ENCODE results near the gene SIDT1.
A peak's percentile ranks its signal among the peaks of the same experiment; 100 is the strongest.

SIDT1 gene

DNA sequence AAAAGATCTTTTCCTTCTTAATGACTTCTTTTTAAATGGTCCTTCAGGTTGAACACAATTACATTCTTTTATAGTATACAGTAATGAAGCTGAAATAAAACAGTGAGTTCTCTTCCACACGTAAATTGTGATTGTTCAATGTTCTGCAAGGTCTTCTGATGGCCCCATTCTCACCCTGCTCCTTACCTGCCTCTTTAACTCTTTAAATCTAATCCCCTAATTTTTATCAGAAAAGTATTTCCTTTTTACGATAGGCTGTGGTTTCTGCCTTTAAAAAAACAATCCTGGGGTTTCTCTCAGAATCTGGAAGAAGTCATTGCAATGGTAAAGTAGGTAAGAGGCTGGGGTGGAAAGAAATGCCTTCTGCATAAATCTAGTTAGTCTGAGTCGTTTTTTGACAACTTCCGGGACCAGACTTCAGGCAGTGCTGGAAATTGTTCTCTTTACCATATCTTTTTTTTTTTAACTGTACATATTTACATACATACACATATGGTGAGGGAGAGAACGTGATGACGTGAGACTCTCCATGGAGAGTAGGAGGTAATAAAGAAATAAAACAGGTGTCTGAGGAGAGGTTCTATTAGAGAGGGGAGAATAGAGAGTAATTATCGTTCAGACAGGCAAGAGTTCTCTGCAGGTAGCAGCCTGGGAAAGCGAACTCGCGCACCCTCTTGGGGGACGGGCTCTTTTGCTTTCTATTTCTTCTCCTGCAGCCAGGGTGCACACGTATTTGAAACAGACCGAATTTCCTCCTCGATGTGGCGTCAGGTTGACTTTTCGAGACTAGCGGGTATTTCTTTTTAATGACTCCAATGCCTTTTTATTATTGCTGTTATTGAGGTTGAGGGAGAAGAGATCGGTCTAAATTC, at the start of gene SIDT1:
Gene SIDT1, plus strand, starts transcription at position 730 of the 872 bp plus-strand sequence. CDS start 467 bp downstream, outside the sequence.
- peak; percentile 36 for DNase-seq (ENCODE audit: low read depth)

DNA sequence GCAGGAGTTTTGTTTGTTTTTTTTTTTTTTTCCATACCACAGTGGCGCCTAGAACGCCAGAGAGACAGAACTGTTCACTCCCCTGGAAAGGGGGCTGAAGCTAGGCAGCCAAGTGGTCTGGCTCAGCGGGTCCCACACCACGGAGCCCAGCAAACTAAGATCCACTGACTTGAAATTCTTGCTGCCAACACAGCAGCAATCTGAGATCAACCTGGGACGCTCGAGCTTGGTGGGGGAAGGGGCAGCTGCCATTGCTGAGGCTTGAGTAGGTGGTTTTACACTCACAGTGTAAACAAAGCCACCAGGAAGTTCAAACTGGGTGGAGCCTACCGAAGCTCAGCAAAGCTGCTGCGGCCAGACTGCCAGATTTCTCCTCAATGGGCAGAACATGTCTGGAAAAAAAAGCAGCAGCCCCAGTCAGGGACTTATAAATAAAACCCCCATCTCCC, 47.2 kb upstream of the SIDT1 start:
- DNase-seq (ENCODE audit: low read depth) = peak; percentile 1

DNA sequence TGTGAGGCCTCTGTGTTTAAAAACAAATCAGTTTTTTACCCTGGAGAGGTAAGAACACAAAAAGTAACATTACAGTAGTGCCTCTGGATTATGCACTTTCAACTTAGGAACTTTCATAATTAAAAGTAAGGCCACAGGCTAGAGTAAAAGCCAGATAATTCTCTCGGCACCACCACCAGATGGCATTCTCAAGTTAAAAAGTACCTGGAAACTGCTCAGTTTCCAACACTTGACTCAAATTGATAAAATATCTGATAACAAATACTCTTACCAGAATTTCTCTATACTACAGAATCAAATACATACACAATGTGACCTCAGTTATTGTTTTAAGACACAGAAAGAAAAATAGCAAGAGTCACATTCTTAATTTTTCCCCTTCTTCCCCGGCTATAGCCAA, 37.3 kb upstream of the SIDT1 start:
- DNase-seq (ENCODE audit: low read depth) = no peak

DNA sequence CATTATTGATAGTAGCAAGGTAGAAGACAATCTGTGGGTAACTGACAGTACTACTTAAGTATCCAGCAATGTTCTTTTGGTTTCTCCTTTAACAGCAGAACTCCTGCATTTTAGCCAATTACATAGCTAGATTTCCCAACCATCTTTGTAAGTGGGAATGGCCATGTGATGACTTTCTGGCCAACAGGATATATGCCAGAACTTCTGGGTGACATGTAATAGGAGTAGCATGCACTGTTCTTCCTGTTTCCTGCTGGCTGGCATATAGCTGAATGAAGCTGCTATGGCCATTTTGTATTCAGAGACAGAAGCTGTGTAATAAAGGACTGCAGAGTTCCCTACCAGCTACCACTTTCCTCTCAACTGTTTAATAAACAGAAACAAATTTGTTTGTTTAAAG, 35.4 kb upstream of the SIDT1 start:
- no peak for DNase-seq (ENCODE audit: low read depth)

DNA sequence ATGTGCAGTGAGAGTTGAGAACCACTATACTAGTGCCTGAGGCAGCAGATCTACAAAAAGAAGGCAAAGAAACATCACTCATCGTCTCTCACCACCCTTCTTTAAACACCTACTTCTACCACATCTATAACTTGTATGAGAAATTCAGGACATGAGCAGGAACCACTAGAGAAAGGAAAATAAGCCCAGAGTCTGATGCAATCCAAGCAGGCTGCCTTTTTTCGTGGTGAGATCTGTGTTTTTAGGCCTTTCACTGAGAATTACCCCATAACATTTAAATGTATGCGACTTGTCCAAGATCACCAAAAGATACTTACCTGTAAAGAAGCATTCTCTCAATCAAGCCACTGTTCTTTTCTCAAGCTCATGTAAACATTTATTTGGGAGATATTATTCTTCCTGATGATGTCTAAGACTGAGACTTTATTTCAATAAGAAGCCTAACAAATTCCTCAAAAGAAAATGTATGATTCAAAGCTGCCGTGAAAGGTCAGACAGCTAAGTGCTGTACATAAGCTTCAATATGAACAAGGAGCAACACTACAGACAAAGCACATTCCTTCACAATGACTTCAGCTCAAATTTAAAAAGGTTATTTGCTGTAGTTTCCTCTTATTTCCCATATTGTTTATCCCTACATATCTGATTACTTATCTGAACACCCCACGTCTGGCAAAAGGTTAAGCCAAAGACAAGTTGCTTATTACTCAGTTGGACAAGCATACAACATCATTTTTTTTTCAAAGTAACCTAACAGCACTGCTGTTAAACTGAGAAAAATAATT, 33.9 kb upstream of the SIDT1 start:
- no peak for DNase-seq (ENCODE audit: low read depth)

DNA sequence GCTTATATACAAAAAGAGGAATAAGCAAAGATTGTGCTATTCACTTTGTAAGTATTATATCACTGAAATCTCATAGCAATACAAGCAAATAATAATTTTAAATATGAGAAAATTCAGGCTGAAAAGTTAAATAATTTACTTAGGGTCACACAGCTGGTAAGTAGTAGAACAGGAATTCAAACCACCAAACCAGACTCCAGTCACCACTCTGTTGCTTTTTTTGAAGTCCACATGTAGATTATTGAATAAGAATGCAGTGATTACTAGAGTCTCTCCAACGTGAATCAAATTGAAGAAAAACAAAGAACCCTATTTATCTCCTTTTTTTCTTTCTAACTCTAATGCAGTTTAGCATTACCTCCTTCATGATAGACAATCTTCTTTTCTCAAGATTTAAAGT, 33.3 kb upstream of the SIDT1 start:
- no peak for DNase-seq (ENCODE audit: low read depth)

DNA sequence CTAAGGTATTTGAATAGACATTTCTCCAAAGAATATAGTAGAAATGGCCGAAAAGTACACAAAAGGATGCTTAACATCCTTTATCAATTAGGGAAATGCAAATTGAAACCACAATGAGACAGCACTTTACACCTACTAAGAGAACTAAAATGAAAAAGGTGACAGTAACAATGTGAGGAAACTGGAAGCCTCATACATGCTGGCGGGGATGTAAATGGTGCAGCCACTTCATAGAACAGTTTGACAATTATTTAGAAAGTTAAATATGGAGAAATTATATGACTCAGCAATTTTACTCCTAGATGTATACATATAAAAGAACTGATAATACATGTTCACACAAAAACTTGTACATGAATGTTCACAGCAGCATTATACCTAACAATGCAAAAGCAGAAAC, 30.8 kb upstream of the SIDT1 start:
- DNase-seq (ENCODE audit: low read depth) = no peak

DNA sequence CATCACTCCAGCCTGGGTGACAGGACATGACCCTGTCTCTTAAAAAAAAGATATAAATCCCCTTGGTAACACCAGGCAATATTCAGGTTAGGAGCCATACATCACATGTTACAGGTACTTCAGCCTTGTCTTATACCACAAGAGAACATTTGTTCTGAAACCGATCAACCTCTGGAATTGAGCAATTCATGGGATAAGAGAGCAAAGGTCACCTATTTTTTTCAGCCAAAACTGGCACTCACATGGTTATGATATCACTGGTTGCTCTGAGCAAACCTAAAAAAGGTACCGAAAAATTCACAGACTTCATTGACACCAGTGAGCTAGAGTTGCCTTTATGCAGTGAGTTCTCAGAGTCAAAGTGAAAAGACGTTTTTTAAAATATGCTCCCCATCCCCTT, 26.5 kb upstream of the SIDT1 start:
- DNase-seq (ENCODE audit: low read depth) = no peak

DNA sequence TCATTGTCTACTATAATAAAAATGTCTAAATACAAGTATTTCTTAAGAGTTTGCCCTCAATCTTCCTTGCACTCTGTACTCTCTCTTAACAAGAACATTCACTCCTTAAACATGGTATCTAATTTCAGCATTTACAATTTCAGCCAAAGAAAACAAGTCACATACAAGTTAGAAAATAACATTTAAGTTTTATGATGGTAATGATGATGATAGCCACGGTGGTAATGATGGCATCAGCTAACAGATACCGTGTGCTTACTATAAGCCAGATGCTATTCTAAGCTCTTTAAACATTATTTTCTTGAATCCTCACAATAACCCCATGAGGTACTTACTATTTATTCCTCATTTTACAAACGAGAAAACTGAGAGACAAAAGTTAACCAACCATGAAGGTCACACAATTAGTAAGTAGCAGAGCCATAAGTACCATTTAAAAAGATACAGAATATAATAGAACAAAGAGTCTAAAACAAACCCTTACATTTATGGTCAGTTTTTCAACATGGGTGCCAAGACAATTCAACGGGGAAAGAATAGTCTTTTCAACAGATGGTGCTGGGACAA, 24.8 kb upstream of the SIDT1 start:
- DNase-seq (ENCODE audit: low read depth) = no peak

DNA sequence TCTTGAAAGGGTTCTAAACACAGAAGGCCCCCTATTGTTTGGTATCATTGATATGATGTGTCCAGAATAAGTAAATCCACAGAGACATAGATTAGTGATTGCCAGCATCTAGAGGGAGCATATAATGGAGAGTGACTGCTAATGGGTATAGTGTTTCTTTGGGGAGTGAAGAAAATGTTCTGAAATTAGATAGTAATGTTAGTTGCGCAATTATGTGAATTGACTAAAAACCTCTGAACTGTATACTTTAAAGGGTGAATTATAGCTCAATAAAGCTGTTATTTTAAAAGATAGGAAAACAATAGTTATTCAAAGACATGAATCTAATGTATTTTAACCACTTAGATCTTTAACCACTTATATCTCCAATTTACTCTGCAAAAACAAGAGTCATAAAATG, 23.4 kb upstream of the SIDT1 start:
- no peak for DNase-seq (ENCODE audit: low read depth)

DNA sequence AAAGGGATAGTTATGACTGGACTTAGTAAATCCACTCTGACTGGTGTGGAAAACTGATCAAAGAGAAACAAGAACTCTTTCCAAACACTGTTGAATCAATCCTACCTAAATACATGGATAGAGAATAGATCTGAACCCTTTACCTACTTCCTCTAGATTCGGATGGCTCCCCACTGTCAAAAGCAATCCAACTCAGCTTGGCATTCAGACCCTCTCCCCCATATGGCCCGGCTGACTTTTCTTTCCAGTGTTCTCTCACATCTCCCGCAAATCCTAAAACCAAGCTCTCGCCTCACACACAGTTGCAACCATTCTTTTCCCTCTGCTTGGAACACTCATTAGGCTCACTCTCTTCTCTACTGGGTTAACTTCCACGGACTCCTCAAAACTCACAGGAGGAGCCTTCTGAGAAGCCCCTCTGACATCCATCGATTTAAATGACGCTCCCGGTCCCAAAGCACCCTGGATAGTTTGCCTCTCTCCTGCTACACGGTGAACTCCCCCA, 18.0 kb upstream of the SIDT1 start:
- no peak for DNase-seq (ENCODE audit: low read depth)

DNA sequence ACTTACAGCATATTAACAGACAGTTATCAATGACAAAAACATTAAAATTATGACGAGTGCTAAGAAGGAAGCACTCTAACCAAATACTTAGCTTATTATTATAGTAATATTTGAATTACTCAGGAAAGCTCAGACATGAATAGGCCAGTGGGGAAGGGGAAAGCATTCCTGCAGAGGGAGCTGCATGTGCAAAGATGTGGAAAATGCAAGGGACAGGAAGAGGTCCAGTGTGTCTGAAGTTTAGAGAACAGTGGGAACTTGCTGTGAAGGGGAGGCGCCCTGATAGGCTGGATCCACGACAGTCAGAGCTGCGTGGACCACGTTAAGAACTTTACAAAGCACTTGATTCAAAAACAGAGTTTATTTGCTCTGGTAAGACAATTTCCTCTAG, 16.2 kb upstream of the SIDT1 start:
- no peak for DNase-seq (ENCODE audit: low read depth)

DNA sequence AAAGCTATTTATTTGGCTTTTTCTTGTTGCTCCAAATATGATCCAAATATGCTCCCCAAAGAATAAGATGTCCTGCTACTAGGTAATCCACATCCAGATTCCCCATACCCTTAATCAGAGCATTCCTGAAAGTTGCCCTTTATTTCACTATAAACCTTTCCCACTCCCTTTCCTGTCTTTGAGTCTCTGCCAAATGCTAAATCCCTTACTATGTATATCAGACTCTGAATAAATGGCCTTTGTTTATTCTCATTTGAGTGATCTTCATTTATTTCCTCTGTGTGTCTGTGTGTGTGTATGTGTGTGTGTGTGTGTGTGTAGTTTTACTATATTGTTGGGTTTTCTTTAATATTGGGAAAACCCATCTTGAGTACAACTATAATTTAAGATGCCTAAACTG, 10.4 kb upstream of the SIDT1 start:
- no peak for DNase-seq (ENCODE audit: low read depth)

DNA sequence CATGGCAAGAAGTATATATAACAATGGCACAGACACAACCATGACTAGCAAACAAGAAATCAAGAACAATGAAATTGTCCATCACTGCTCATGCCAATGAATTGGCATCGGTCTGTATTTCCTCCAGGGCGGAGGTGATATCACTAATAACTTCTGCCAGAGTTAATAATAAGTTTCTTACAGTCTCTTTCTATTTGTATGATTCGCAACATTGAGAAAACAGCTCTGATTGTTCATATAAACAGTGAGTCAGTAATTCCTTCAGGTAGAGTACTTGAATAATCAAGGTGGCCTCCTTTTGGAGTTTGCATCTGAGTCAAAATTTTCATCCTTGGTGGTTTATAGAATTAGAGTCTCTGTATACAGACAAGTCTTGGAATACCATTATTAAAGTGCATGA, 9.1 kb upstream of the SIDT1 start:
- DNase-seq (ENCODE audit: low read depth) = no peak

DNA sequence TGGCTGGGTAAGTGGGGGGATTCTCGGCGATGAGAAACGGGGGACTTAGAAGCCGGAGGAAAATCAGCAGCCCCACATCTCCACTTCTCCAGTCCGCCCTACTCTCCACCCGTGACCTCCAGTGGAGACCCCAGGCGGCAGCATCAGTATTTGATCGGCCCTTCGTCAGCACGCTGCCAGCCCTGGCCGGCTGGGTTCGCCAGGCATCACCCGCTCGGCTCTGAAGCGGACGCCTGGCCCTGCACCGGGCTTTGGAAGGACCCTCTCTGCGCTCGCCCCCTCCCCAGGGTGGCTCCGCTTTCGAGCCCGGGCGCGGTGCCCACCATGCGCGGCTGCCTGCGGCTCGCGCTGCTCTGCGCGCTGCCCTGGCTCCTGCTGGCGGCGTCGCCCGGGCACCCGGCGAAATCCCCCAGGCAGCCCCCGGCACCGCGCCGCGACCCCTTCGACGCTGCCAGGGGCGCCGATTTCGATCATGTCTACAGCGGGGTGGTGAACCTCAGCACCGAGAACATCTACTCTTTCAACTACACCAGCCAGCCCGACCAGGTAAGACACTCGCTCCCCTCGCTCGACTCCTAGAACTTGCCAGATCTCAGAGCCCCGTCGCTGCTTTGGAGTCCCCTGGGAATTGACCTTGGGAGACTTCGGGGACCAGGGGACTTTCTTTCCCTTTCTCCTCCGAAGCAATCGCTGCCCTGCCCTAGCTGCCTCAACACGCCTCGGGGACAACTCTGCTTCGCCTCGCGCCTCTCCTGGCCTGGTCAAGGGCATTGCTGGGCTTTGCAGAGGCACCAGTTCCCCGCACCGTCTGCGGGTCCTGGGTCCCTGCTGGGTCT, 561 bp downstream of the SIDT1 start:
- DNase-seq (ENCODE audit: low read depth) = peak; percentile 38

DNA sequence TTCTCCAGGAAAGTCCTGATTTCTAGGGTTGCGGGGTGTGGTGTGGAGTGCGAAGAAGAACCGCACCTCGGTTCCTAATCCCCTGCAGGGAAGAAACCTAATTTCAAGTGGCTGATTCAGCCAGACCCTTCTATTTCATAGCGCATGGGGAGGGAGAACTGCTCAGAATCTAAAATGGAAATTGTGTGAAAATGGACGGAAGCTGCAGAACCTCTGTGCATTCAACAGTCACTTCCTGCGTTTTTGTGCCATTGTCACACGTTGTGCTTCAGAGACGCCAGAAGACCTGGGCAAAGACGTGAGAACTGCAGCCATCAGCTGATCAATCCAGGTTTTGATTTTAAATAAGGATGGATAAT, 1.2 kb downstream of the SIDT1 start:
- peak; percentile 10 for DNase-seq (ENCODE audit: low read depth)

DNA sequence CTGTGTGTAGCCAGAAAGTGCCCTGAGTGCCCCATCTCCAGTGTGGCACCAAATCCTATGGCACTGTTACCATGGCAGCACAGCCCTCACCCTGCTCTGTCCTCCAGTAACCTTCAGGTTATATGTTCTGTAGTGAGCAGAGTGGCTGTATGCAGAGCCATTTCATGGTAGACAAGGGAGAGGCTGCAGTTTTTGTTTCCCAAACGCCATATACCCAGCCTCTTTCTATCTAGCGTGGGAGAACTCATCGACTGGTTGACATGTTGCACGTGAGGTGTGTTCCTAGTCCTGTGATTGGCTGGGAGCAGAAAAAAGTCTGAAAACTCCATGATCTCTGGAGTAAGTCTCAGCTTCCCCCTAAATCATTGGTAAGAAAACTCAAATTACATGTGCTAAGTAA, 2.0 kb downstream of the SIDT1 start:
- DNase-seq (ENCODE audit: low read depth) = no peak

DNA sequence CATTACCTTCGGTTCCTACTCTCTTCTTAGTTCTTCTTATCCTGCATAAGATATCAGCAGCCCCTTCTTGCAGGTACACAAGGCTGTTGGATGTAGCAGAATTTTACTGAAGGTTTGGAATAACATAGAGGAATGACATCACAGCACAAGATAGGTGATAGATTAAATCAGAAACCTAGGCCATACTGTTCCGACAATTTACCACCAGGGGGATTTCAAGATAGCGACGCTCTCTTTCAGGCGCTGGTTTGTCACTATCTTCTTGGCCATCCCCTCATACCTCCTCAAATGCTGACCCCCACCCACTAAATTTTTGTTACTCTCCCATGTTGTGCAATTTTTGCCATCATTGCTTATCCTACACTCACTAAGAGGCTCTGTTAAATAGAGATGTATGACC, 3.5 kb downstream of the SIDT1 start:
- no peak for DNase-seq (ENCODE audit: low read depth)

DNA sequence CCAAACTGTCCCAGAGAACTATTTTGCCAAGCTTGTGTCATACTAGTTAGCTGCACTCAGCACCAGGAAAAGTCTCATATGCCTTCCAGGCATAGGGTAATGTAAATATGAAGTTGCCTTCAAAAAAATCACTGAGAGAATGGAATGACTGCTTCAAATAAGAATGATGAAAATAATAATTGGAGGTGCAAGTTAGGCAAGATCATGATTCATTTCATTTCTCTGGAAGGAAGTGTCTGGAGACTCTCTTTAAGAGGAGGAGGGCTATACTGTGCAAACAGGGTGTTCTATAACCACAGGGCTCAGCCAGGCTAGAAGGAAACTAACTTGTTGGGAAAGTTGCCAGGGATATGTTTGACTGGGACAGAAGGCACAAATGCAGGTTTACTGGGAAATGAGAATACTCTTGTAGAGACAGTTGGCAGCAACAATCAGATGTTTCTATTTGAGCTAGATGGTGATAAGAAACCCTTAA, 4.3 kb downstream of the SIDT1 start:
- DNase-seq (ENCODE audit: low read depth) = no peak

DNA sequence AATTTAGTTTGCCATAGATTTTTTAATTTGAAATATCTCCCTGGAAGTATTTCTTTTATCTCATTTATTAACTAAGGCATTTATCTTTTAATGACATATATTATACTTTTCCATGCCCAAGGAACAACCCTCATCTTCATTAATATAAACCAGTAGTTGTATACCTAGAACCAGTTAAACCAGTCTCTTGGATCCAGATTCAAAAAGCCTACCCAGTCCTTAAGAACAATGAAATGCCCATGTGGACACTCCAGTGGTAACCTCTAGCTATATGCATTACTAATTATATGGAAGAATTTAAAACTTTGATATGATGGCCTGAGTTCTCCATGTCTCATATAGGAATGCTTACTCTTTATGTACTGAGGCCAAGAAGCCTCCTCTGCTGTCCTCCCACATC, 4.8 kb downstream of the SIDT1 start:
- DNase-seq (ENCODE audit: low read depth) = no peak

DNA sequence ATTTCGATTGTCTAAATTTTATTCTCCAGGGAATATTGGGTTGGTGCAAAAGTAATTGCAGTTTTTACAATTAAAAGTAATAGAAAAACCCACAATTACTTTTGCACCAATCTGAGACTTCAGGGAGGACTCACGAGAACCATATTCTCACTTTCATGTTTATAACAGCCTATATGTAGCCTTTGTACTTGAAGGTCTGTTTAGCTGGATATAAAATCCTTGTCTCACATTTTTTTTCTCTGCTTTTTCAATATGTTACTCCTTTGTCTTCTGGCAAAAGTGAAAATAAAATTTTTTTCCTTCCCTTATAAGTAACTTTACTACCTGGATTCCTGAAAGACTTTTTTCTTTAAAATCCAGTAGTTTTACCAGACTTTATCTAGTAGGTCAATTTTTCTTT, 9.2 kb downstream of the SIDT1 start:
- no peak for DNase-seq (ENCODE audit: low read depth)

DNA sequence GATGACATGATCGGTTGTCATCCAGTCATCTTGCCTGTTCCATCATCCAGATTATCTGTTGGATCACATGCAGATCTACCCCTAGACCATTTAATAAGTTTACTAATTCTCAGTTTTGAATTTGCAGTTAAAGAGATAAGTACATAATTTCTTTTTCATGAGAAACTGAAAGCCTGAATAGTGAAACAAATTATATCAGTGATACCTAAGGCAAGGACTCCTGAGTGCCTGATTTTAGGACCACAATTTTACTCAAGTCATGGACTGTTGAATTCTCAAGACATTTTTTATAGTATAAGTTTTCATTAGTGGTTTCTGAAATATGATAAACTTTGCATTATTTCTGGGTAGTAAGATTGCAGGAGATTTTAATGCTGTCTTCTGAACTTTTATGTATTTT, 13.2 kb downstream of the SIDT1 start:
- DNase-seq (ENCODE audit: low read depth) = no peak
